ENCODE results near the gene AKNAD1.

DNA sequence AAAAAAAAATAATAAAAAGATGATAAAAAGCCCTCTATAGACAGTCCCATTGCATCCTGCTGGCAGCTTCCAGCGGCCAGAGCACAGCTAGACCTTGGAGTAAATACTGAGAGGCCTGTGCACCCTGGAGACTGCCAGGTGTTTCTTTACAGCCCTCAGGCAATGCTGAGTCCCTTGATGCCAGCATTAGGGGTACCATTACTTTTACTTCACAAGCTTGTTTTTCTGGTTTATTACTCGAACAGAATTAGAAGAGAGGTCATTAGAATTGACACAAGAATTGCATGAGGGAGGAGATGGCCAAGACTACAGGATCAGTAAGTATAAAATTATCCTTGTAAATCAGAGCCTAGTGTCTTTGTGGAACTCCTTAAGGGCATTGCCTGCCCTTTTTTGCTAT is 43.6 kb downstream of the AKNAD1 start:
- TF ChIP-seq, protein P1, sequence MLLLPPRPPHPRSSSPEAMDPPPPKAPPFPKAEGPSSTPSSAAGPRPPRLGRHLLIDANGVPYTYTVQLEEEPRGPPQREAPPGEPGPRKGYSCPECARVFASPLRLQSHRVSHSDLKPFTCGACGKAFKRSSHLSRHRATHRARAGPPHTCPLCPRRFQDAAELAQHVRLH (tag by site-specific recombination; IDR thresholded peaks at IDR 0.05) = no peak
- no peak for TF ChIP-seq ZNF768 (tag by site-specific recombination; IDR thresholded peaks at IDR 0.05)
- TF ChIP-seq ZNF433 (tag by site-specific recombination; IDR thresholded peaks at IDR 0.05; ENCODE audit: low read depth) = no peak
- no peak for TF ChIP-seq ZNF121 (tag by site-specific recombination; IDR thresholded peaks at IDR 0.05)
- TF ChIP-seq, protein P2, sequence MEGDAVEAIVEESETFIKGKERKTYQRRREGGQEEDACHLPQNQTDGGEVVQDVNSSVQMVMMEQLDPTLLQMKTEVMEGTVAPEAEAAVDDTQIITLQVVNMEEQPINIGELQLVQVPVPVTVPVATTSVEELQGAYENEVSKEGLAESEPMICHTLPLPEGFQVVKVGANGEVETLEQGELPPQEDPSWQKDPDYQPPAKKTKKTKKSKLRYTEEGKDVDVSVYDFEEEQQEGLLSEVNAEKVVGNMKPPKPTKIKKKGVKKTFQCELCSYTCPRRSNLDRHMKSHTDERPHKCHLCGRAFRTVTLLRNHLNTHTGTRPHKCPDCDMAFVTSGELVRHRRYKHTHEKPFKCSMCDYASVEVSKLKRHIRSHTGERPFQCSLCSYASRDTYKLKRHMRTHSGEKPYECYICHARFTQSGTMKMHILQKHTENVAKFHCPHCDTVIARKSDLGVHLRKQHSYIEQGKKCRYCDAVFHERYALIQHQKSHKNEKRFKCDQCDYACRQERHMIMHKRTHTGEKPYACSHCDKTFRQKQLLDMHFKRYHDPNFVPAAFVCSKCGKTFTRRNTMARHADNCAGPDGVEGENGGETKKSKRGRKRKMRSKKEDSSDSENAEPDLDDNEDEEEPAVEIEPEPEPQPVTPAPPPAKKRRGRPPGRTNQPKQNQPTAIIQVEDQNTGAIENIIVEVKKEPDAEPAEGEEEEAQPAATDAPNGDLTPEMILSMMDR (tag by site-specific recombination; IDR thresholded peaks at IDR 0.05) = no peak
- no peak for TF ChIP-seq ZNF140 (tag by site-specific recombination; IDR thresholded peaks at IDR 0.05)
- TF ChIP-seq, protein P3, sequence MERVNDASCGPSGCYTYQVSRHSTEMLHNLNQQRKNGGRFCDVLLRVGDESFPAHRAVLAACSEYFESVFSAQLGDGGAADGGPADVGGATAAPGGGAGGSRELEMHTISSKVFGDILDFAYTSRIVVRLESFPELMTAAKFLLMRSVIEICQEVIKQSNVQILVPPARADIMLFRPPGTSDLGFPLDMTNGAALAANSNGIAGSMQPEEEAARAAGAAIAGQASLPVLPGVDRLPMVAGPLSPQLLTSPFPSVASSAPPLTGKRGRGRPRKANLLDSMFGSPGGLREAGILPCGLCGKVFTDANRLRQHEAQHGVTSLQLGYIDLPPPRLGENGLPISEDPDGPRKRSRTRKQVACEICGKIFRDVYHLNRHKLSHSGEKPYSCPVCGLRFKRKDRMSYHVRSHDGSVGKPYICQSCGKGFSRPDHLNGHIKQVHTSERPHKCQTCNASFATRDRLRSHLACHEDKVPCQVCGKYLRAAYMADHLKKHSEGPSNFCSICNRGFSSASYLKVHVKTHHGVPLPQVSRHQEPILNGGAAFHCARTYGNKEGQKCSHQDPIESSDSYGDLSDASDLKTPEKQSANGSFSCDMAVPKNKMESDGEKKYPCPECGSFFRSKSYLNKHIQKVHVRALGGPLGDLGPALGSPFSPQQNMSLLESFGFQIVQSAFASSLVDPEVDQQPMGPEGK (tag by site-specific recombination; IDR thresholded peaks at IDR 0.05) = no peak
